ENCODE measurements around the gene SULT1C4. TPM values are rescaled to one million over a fixed set of nuclear protein-coding genes. Genes with fewer than 3 reads are reported as not detected.

The SULT1C4 gene
- total RNA-seq, 1 experiment from 2014 or later, result not detected

- Histone ChIP-seq H3K27ac (ENCODE audit: low read depth, low read length, poor library complexity, severe bottlenecking) (no peak overlapping the region), H3K4me3 (ENCODE audit: low read depth, low read length, poor library complexity, severe bottlenecking) (no peak overlapping the region), H3K4me1 (ENCODE audit: insufficient read depth, low read length, poor library complexity, severe bottlenecking) (no peaks in the 10 kb centered on the region), H3K27me3 (replicated peaks; ENCODE audit: insufficient read depth, low read depth, low read length, poor library complexity) (peaks cover 20% of the 10 kb centered on the region), H3K36me3 (ENCODE audit: insufficient read depth, low read length, poor library complexity, severe bottlenecking) (no peaks in the 10 kb centered on the region), H3K9me3 (ENCODE audit: low read depth, low read length, poor library complexity, severe bottlenecking) (no peaks in the 10 kb centered on the region)
- intact Hi-C loops (cut with micrococcal nuclease; ENCODE audit: unreplicated experiment), result no loop called here
- DNase-seq (ENCODE audit: low spot score), result no peak
- POLR2A ChIA-PET (ENCODE audit: low non-redundant PET), result no interaction called here
- BruUV-seq (replicated peaks), result no TSS peak
- CTCF ChIA-PET, result no interaction called here
- TF ChIP-seq CTCF (conservative IDR thresholded peaks at IDR 0.05; ENCODE audit: low read depth, low read length) (no peak), EZH2 (IDR thresholded peaks at IDR 0.05; ENCODE audit: borderline replicate concordance, low read depth, low read length, poor library complexity, severe bottlenecking) (no peak)
Measured at GRCh38 chr2:108348816-108349570, 28.8 kb upstream of the SULT1C4 start.

- H3K4me1 ChIP-seq (ENCODE audit: insufficient read depth, low read length, poor library complexity, severe bottlenecking), result no peaks in the 10 kb centered on the region
- H3K36me3 ChIP-seq (ENCODE audit: insufficient read depth, low read length, poor library complexity, severe bottlenecking), result no peaks in the 10 kb centered on the region
- TF ChIP-seq EZH2 (IDR thresholded peaks at IDR 0.05; ENCODE audit: borderline replicate concordance, low read depth, low read length, poor library complexity, severe bottlenecking), result no peak
- TF ChIP-seq CTCF (conservative IDR thresholded peaks at IDR 0.05; ENCODE audit: low read depth, low read length), result no peak
- ChIA-PET POLR2A (ENCODE audit: low non-redundant PET) (no interaction called here), CTCF (no interaction called here)
- peaks cover 20% of the 10 kb centered on the region for H3K27me3 ChIP-seq (replicated peaks; ENCODE audit: insufficient read depth, low read depth, low read length, poor library complexity)
- no peak overlapping the region for H3K4me3 ChIP-seq (ENCODE audit: low read depth, low read length, poor library complexity, severe bottlenecking)
- no TSS peak for BruUV-seq (replicated peaks)
- intact Hi-C loops (cut with micrococcal nuclease; ENCODE audit: unreplicated experiment), result no loop called here
- no peak overlapping the region for H3K27ac ChIP-seq (ENCODE audit: low read depth, low read length, poor library complexity, severe bottlenecking)
- no peak for DNase-seq (ENCODE audit: low spot score)
- H3K9me3 ChIP-seq (ENCODE audit: low read depth, low read length, poor library complexity, severe bottlenecking), result no peaks in the 10 kb centered on the region
Measured at GRCh38 chr2:108349571-108349928, 28.2 kb upstream of the SULT1C4 start.

- CTCF ChIA-PET, result no interaction called here
- POLR2A ChIA-PET (ENCODE audit: low non-redundant PET), result no interaction called here
- no peaks in the 10 kb centered on the region for H3K9me3 ChIP-seq (ENCODE audit: low read depth, low read length, poor library complexity, severe bottlenecking)
- H3K4me1 ChIP-seq (ENCODE audit: insufficient read depth, low read length, poor library complexity, severe bottlenecking), result no peaks in the 10 kb centered on the region
- no TSS peak for BruUV-seq (replicated peaks)
- no peak overlapping the region for H3K27ac ChIP-seq (ENCODE audit: low read depth, low read length, poor library complexity, severe bottlenecking)
- intact Hi-C loops (cut with micrococcal nuclease; ENCODE audit: unreplicated experiment), result no loop called here
- H3K27me3 ChIP-seq (replicated peaks; ENCODE audit: insufficient read depth, low read depth, low read length, poor library complexity), result peaks cover 18% of the 10 kb centered on the region
- no peak for DNase-seq (ENCODE audit: low spot score)
- TF ChIP-seq CTCF (conservative IDR thresholded peaks at IDR 0.05; ENCODE audit: low read depth, low read length), result no peak
- TF ChIP-seq EZH2 (IDR thresholded peaks at IDR 0.05; ENCODE audit: borderline replicate concordance, low read depth, low read length, poor library complexity, severe bottlenecking), result no peak
- H3K36me3 ChIP-seq (ENCODE audit: insufficient read depth, low read length, poor library complexity, severe bottlenecking), result no peaks in the 10 kb centered on the region
- no peak overlapping the region for H3K4me3 ChIP-seq (ENCODE audit: low read depth, low read length, poor library complexity, severe bottlenecking)
Measured at GRCh38 chr2:108351889-108352288, 25.9 kb upstream of the SULT1C4 start.

Measured in A673 (cell line).